Astrocyte (in vitro differentiated cells and primary cell): ENCODE results near the gene ETV1.

Experiments used
- CTCF ChIP-seq: IDR thresholded peaks from 2 replicates; pipeline ENCODE4 v1.5.1; 2011; ENCODE audit warnings: low read depth, mild to moderate bottlenecking, inconsistent platforms, low read length, moderate library complexity; ENCODE audit not compliant: insufficient read depth
- EZH2 ChIP-seq: IDR thresholded peaks from 2 replicates; pipeline ENCODE4 v1.6.1; 2012; ENCODE audit warnings: mild to moderate bottlenecking, low read length, inconsistent platforms; ENCODE audit not compliant: insufficient read depth

- TF ChIP-seq EZH2 (no peak), CTCF (no peak)
Measured at GRCh38 chr7:13897819-13898218, 91.6 kb downstream of the ETV1 start.
